ENCODE results near the gene WDR7. TPM values are rescaled to one million over a fixed set of nuclear protein-coding genes. Genes with fewer than 3 reads are reported as not detected.

WDR7 gene
- total and polyA plus RNA-seq, 9 of the 15 experiments (the other 6 are each of a cell fraction or from before 2014, with no cell fraction given), result 1.4 to 9.4 (median 5.3) TPM

GRCh38 chr18:57051657-57052044, 400.5 kb downstream of the WDR7 start (continued):
- no peak for TF ChIP-seq USF1 (CRISPR knock-in tag; IDR thresholded peaks at IDR 0.05)
- TF ChIP-seq SRSF1 (IDR thresholded peaks at IDR 0.05; ENCODE audit: low read depth, low read length), result no peak
- TF ChIP-seq ZFP36 (IDR thresholded peaks at IDR 0.05; ENCODE audit: low read depth, low read length, partially characterized antibody), result no peak
- TF ChIP-seq ESRRB (CRISPR knock-in tag; IDR thresholded peaks at IDR 0.05; ENCODE audit: borderline replicate concordance), result no peak
- TF ChIP-seq CHD4 (IDR thresholded peaks at IDR 0.05; ENCODE audit: insufficient read depth, insufficient replicate concordance, low read depth, low read length, poor library complexity, severe bottlenecking), result no peak
- TF ChIP-seq SETDB1 (IDR thresholded peaks at IDR 0.05; ENCODE audit: low read length), result no peak
- TF ChIP-seq ZNF639 (CRISPR knock-in tag; conservative IDR thresholded peaks at IDR 0.05 in 1 of 2, IDR thresholded peaks at IDR 0.05 in 1 of 2), result peak in 1 of 2 experiments; percentile 65; a peak in 2 of 4 replicates
- TF ChIP-seq GTF2B (IDR thresholded peaks at IDR 0.05; ENCODE audit: extremely low read depth, insufficient read length), result no peak
- peak in 1 of 2 experiments; percentile 33; a peak in 1 of 4 replicates for TF ChIP-seq MNT (conservative IDR thresholded peaks at IDR 0.05)
- no peak for TF ChIP-seq TSHZ1 (CRISPR knock-in tag; IDR thresholded peaks at IDR 0.05)
- no peak for TF ChIP-seq PTBP1 (IDR thresholded peaks at IDR 0.05; ENCODE audit: low read depth, low read length)
- no peak for TF ChIP-seq MXI1 (IDR thresholded peaks at IDR 0.05; ENCODE audit: low read depth, low read length)
- TF ChIP-seq CBX2 (IDR thresholded peaks at IDR 0.05; ENCODE audit: insufficient read depth, low read length, poor library complexity, severe bottlenecking), result no peak
- TF ChIP-seq XRCC4 (IDR thresholded peaks at IDR 0.05; ENCODE audit: extremely low read depth, insufficient read depth, insufficient read length), result no peak
- no peak for TF ChIP-seq CREB3L1 (IDR thresholded peaks at IDR 0.05; ENCODE audit: borderline replicate concordance, low read depth)

Data from K562 (cell line).